HG02763 (cell line): ENCODE results near the gene GAREM2.
"Not testable (repeated sequence)": the region's sequence is repeated elsewhere in the genome, so short reads cannot be mapped to it uniquely, and the experiment has no call there.

Source experiments
- ATAC-seq: cut with Tn5 transposase; IDR thresholded peaks from one replicate; pipeline ENCODE4 v1.9.1; 2021; ENCODE audit warnings: mild to moderate bottlenecking, moderate library complexity; ENCODE audit not compliant: unreplicated experiment

GAREM2 gene

DNA sequence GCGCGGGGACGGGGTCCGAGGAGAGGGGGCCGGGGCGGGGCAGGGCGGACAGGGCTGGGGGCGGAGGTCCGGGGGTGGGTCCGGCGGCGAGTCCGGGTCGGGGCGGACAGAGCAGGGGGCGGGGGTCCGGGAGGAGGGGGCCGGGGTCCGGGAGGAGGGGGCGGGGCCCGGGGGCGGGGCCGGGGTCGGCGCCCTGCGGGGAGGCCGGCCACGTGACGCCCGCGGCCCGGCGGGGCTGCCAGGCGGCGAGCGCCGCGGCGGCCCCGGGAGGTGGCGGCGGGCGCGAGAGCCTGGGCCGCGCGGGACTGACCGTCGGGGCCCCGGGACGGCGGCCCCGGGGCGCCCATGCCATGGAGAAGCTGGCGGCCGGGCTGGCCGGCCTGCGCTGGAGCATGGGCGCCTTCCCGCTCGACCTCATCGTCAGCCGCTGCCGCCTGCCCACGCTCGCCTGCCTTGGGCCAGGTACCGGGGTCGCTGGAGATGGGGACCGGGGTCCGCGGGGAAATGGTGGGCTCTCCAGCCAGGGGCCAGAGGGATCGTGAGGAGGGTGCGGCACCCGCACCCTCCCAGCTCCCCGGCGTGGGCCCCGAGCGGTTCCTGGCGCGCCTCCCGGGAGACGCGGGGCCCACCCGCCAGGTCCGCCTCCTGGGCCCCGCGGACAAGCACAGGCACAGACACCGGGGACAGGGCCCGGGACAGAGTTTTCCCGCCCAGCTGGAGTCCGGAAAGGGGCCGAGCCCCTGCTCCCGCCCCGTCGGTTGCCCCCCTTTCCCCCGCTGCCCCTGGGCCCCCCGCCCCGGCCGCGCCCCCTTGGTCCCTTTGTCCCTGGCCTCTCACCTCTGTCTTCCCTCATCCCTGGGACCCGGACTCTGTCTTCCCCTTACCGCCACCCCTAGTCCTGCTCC is at the start of gene GAREM2:
Gene GAREM2 (plus strand): TSS at position 218 of the 905 bp plus-strand sequence. CDS start 133 bp downstream, at position 351.
- ATAC-seq, result no peak

GRCh38 chr2:26123426-26123825 is 49.5 kb upstream of the GAREM2 start:
- ATAC-seq, result no peak

- no peak for ATAC-seq
Observed at GRCh38 chr2:26126074-26126473, 46.8 kb upstream of the GAREM2 start.

DNA sequence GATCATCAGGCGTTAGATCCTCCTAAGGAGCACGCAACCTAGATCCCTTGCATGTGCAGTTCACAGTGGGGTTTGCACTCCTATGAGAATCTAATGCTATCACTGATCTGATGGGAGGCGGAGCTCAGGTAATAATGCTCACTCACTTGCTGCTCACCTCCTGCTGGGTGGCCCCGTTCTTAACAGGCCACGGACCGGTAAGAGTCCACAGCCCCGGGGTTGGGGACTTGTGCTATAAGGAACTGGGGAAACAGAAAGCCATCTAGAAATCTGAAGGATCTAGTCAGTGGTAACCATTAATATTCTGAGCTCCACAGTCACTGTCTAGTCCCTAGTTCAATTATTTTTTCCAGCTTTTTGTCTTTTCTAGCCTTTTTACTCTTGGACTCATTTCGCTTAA is 44.7 kb upstream of the GAREM2 start:
- ATAC-seq, result no peak

DNA sequence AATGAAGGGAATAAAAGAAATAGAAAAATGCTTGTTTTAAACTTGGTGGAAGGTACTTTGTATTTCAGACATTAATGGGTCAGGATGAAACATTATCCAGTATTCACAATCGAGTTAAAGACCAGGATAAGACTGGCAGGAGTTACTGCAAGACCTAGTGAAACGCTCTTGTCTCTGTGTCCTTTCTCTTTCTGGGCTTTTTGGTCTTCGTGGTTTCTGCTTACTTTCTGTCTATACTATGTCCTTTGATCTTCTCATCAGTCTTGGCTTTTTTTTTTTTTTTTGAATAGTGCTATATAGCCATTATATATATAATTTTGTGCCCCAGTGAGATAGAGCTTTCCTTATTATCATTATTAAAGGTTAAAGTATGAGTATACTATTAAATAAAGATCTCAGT is 42.1 kb upstream of the GAREM2 start:
- ATAC-seq, result no peak

- no peak for ATAC-seq
Observed at GRCh38 chr2:26136451-26136850, 36.4 kb upstream of the GAREM2 start.

- ATAC-seq, result no peak
Observed at GRCh38 chr2:26139269-26140183, 33.4 kb upstream of the GAREM2 start.

DNA sequence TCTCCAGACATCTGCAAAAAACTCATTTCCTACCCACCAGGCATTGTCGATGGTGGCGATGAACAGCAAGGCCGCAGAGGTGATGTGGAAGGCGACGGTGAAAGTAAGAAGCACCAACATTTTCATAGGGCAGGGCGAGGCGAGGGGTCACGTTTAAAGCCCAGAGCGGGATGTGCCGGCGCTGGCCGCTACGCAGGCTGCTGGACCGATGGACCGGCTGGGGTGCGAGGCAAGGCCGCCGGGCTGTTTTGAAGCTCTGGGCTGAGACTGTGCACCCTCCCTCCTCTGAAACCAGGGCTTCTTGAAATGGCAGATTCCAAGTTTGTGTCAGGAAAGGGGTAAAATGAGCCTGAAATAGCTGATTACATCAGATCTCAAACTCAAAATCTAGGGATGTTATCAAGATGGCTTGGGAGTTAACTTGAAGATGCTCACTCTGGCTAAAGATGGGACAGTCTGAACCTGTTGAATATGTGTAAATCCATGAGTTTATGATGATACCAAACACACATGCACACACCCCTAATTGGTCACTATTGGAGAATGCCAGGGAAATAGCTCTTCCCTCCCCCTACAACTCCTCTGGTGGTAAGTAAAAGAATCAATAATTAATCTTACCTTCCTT is 31.6 kb upstream of the GAREM2 start:
- no peak for ATAC-seq

DNA sequence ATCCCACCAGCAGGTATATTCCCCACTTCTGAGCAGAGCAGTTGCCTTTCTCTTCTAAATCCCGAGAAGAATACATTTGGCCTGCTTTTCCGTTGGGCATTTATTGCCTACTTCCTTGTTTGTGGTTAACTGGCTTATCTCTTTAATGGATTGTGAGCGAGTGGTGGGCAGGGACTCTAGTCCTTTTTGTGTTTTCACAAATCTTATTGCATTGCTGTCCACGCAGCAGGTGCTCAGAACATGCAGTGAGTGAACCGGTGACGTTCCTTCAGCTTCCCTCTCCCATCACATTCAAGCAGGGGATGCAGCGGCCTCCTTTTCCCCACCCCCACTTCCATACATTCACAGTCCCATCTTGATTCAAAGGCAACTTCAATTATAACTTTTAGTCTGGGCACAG is 28.9 kb upstream of the GAREM2 start:
- no peak for ATAC-seq

- no peak for ATAC-seq
Observed at GRCh38 chr2:26144953-26145680, 27.8 kb upstream of the GAREM2 start.

GRCh38 chr2:26148501-26148900 is 24.4 kb upstream of the GAREM2 start:
- no peak for ATAC-seq

DNA sequence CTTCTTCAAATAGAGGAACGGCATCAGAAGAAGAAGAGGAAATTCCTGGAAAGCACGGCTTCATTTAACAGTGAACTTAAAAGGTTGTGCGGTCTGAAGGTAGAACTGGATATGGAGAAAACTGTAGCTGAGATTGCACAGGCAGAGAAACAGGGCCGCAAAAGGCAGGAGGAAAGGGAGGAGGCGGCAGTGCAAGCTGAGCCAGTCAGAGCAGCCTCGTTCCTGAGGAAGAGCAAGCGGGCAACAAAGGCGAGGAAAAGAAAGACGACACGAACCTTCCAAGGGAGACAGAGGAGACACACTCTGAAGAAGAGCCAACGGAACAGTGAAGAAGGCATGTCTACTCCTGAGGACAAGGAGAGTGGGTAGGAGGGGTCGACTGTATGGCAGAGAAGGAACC is 22.6 kb upstream of the GAREM2 start:
- no peak for ATAC-seq

- ATAC-seq, result no peak
Observed at GRCh38 chr2:26157580-26157979, 15.3 kb upstream of the GAREM2 start.

GRCh38 chr2:26161926-26162325 is 11.0 kb upstream of the GAREM2 start:
- ATAC-seq, result no peak

GRCh38 chr2:26162963-26163362 is 9.9 kb upstream of the GAREM2 start:
- no peak for ATAC-seq

GRCh38 chr2:26164231-26164630 is 8.7 kb upstream of the GAREM2 start:
- no peak for ATAC-seq

DNA sequence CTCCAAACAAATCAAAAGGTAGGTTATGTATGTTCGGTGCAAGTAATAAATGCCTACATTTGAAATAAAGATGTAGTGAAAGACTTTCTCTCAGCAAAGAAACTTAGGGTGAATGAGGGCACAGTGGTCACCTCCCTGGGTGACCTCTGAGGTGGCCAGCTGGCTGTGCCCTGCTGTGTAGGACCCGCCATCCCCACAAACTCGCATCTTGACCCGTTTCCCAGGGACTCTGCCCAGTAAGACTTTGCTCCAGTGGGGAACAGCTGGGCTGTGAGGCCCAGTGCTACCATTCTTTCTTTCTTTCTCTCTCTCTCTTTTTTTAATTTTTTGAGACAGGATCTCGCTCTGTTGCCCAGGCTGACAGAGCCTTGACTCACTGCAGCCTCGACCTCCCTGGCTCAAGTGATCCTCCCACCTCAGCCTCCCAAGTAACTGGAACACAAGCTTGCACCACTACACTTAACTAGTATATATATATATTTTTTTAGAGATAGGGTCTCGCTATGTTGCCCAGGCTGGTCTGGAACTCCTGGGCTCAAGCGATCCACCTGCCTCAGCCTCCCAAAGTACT is 8.2 kb upstream of the GAREM2 start:
- ATAC-seq, result no peak

DNA sequence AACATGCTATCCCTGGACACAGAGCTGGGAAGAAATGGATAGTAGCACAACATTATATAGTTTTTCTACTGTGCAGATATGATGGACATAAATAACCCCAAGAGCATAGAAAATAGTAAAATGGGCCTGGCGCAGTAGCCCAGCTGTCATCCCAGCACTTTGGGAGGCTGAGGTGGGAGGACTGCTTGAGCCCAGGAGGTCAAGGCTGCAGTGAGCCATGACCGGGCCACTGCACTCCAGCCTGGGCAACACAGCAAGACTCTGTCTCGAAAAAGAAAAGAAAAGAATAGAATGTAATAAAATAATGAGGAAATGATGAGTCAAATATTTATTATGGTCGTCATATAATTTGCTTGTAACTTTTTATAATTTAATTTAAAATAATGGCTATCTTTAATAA is 7.5 kb upstream of the GAREM2 start:
- ATAC-seq, result no peak

GRCh38 chr2:26166541-26166940 is 6.3 kb upstream of the GAREM2 start:
- ATAC-seq, result not testable (repeated sequence)

GRCh38 chr2:26168785-26169184 is 4.1 kb upstream of the GAREM2 start:
- no peak for ATAC-seq
